ENCODE data around the gene COX20. TPM values are rescaled to one million over a fixed set of nuclear protein-coding genes. Genes with fewer than 3 reads are reported as not detected.

Gene COX20
- total RNA-seq, 2 experiments from 2014 or later: 29.8 to 32.9 TPM

DNA sequence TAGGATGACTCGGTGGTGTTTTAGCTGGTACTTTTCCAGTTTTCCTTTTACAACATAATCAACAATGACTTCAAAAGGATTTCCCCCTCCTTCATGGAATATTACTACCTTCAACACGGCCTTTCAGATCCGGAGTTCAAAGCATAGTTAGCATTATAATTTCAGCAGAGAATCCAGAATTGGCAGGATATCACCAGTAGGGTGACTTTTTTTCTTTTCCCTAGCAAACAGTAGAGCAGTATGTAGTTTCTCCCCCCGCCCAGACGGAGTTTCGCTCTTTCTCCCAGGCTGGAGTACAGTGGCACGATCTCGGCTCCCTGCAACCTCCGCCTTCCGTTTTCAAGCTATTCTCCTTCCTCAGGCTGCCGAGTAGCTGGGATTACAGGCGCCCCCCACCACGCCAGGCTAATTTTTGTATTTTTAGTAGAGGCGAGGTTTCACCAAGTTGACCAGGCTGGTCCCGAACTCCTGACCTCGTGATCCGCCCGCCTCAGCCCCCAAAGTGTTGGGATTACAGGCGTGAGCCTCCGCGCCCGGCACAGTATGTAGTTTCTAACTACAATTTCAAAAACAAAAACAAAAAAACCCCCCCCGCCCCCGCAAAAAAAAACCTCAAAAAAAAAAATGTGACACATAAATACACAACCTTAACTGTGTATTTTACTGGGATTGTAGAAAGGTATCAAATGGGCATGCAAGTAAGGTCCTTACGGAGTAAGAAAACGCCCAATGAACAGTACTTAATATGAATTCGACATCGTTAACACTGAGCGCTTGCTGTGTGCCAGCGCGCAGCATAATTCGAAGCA lies 1.5 kb upstream of the COX20 start:
- Mint-ChIP-seq H3K9me3 (no peaks in the 10 kb centered on the region), H3K27ac (peak overlapping the region; percentile 100), H3K36me3 (ENCODE audit: low read depth) (peaks cover 26% of the 10 kb centered on the region), H3K27me3 (no peaks in the 10 kb centered on the region), H3K4me1 (peaks cover 38% of the 10 kb centered on the region), H3K4me3 (peak overlapping the region; percentile 84)
- peak; percentile 47 for DNase-seq
- ChIA-PET CTCF (interaction anchor here (0.7 to 10.5 kb wide), 7 partner anchors 10 to 1926 kb away, joined by 3 to 76 read pairs (median 4); partner anchors contain the start of gene HNRNPU), POLR2A (interaction anchor here (0.6 to 1.8 kb wide), 3 partner anchors 12 to 135 kb away, joined by 3 to 9 read pairs (median 4); partner anchors contain the start of gene HNRNPU)

DNA sequence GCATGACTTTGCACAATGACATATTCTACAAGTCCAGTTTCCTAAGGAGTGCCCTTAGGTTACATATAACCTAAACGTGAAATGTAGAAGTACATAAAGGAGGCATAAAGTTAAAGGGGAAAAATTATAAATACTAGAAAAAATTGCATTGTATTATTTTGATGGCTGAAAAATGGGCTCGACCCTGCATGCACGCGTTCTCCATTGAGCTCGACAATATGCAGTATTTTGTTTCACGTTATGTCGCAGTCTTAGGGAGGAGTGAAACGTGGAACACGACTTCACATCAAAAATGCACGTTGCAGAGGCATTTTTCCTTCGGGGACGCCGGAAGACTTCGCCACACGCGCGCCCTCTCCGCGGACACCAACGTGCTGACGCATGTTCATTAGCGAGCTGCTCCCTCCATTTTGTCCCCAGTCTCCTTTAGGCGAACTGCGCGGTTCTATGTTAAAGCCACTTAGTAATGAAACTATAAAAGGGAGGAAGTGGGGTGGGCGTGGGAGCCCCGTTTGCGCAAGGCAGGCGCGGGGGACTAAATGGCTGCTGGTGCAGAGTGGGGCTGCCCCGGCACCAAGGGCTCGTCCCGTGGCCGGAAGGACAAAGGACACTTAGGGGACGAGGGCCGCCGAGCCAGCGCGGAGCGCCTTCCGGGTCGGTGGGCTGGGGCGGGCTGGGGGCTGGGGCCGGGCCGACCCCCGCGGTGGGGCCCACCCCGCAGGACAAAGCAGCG lies 749 bp upstream of the COX20 start:
- peaks cover 46% of the 10 kb centered on the region for H3K4me1 Mint-ChIP-seq
- peak overlapping the region; percentile 100 for H3K27ac Mint-ChIP-seq
- CTCF ChIA-PET: interaction anchor here (1.4 to 10.5 kb wide), 5 partner anchors 15 to 231 kb away, joined by 3 to 76 read pairs (median 6); partner anchors contain the start of gene HNRNPU
- peak overlapping the region; percentile 84 for H3K4me3 Mint-ChIP-seq
- no peaks in the 10 kb centered on the region for H3K9me3 Mint-ChIP-seq
- DNase-seq: peak; percentile 91
- no peaks in the 10 kb centered on the region for H3K27me3 Mint-ChIP-seq
- POLR2A ChIA-PET: interaction anchor here (0.6 to 1.8 kb wide), 6 partner anchors 12 to 135 kb away, joined by 3 to 9 read pairs (median 4); partner anchors contain the start of gene HNRNPU
- H3K36me3 Mint-ChIP-seq (ENCODE audit: low read depth): peaks cover 32% of the 10 kb centered on the region

DNA sequence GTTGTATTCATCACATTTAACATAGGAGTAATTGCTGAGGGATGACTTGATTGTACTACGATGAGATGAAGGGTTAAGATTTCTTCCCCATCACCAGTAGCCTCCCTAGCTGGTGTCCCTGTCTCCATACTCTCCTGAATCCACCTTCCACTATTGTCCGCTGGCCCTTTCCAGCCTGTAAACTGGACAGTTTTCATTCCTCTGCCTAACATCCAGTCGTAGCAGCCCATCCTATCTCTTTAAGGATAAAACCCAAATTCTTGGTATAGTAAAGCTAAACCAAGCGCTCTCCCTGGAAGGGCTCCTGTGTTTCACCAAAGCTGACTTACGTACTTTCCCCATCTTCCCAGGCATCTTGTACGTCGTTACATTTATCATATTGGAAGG lies 670 bp downstream of the COX20 start:
- ChIA-PET POLR2A (interaction anchor here (0.5 to 0.8 kb wide), 2 partner anchors 27 to 106 kb away, joined by 4 read pairs; no protein-coding TSS in a partner anchor), CTCF (interaction anchor here (0.8 to 10.5 kb wide), 8 partner anchors 8 to 28 kb away, joined by 3 to 76 read pairs (median 6); partner anchors contain the start of gene HNRNPU)
- Mint-ChIP-seq H3K36me3 (ENCODE audit: low read depth) (peaks cover 45% of the 10 kb centered on the region), H3K4me3 (peak overlapping the region; percentile 84), H3K27ac (peak overlapping the region; percentile 98), H3K4me1 (peaks cover 56% of the 10 kb centered on the region), H3K27me3 (no peaks in the 10 kb centered on the region), H3K9me3 (no peaks in the 10 kb centered on the region)
- DNase-seq: no peak

DNA sequence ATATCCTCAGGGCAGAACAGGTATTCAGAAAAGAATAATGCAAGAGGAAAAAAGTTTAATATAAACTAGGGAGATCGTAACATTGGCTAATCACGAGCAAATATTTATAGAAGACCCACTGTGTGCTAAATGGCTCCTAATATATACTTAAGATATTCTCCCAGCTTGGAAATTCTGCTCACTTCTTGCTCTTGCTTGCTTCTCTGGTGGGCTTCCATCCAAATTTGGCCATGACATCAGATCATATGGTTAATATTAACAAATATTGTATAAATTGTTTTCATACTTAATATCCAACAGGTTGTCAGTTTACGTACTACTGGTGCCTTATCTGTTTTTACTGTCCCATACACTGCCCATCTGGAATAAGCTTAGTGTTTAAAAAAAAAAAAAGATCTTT lies 1.1 kb downstream of the COX20 start:
- H3K4me1 Mint-ChIP-seq: peaks cover 57% of the 10 kb centered on the region
- ChIA-PET POLR2A (interaction anchor here (0.8 kb wide), 1 partner anchor 26 kb away, joined by 4 read pairs; no protein-coding TSS in a partner anchor), CTCF (interaction anchor here (0.5 to 10.5 kb wide), 6 partner anchors 10 to 1661 kb away, joined by 4 to 76 read pairs (median 7); partner anchors contain the start of gene HNRNPU)
- H3K9me3 Mint-ChIP-seq: no peaks in the 10 kb centered on the region
- H3K4me3 Mint-ChIP-seq: peak overlapping the region; percentile 84
- peaks cover 50% of the 10 kb centered on the region for H3K36me3 Mint-ChIP-seq (ENCODE audit: low read depth)
- DNase-seq: no peak
- H3K27me3 Mint-ChIP-seq: no peaks in the 10 kb centered on the region
- H3K27ac Mint-ChIP-seq: peak overlapping the region; percentile 98

DNA sequence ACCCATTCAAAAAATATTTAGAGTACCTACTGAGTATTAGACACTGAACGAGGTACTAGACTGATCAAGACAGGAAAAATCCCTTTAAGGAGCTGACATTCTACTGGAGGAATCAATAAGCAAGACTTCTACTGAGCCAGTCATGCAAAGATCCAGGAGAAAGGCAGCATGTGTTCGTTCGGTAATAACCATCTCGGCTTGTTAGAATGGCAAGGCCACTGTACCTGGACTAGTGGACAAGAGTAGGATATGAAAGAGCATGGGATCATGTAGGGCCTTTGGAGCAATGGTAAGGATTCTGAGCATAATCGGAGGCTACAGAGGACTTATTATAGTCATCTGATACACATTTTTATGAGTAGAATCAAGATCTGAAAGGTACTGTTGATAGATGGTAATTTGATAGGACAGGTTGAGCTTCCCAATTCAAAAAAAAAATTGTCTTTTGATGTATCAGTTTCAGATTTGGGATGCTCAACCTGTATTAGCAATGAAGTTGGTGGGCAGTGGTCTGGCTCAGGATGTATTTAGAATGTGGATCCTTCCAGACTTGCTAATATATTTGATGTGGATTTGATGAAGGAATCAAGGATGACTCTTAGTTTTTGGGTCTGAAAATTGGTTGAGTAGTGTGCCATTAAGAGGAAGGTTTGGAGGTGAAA lies 2.3 kb downstream of the COX20 start:
- Mint-ChIP-seq H3K4me1 (peaks cover 63% of the 10 kb centered on the region), H3K27ac (peak overlapping the region; percentile 14), H3K9me3 (no peaks in the 10 kb centered on the region), H3K27me3 (no peaks in the 10 kb centered on the region), H3K36me3 (ENCODE audit: low read depth) (peaks cover 56% of the 10 kb centered on the region), H3K4me3 (peak overlapping the region; percentile 84)
- DNase-seq: no peak
- POLR2A ChIA-PET: interaction anchor here (0.5 to 0.6 kb wide), 2 partner anchors 26 to 112 kb away, joined by 4 read pairs; partner anchors contain the start of gene HNRNPU
- CTCF ChIA-PET: interaction anchor here (0.6 to 10.5 kb wide), 5 partner anchors 9 to 1155 kb away, joined by 3 to 76 read pairs (median 8); partner anchors contain the start of gene HNRNPU

DNA sequence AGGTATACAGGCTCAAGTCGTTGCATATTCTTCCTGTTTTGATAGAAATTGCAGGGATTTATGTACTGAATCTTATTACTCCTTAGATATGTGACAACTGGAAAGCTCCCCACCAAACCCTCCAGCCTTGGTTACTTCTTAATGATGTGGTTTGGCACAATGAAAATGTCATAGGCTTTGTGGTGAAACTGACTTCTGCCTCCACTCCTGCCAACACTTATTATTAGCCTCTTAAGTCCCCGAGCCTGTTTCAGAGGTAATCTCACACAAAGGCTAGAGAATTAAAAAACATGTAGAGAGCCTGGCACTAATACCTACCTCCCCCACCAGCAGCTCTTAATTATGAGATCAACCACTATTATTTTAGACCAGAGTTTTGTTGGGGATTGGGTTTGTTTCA lies 4.2 kb downstream of the COX20 start:
- H3K27ac Mint-ChIP-seq: peak overlapping the region; percentile 12
- CTCF ChIA-PET: interaction anchor here (1.3 to 10.5 kb wide), 4 partner anchors 7 to 24 kb away, joined by 6 to 76 read pairs (median 18); partner anchors contain the start of gene HNRNPU
- H3K36me3 Mint-ChIP-seq (ENCODE audit: low read depth): peaks cover 71% of the 10 kb centered on the region
- no peaks in the 10 kb centered on the region for H3K27me3 Mint-ChIP-seq
- H3K9me3 Mint-ChIP-seq: no peaks in the 10 kb centered on the region
- POLR2A ChIA-PET: no interaction called here
- peaks cover 70% of the 10 kb centered on the region for H3K4me1 Mint-ChIP-seq
- DNase-seq: no peak
- H3K4me3 Mint-ChIP-seq: no peak overlapping the region

DNA sequence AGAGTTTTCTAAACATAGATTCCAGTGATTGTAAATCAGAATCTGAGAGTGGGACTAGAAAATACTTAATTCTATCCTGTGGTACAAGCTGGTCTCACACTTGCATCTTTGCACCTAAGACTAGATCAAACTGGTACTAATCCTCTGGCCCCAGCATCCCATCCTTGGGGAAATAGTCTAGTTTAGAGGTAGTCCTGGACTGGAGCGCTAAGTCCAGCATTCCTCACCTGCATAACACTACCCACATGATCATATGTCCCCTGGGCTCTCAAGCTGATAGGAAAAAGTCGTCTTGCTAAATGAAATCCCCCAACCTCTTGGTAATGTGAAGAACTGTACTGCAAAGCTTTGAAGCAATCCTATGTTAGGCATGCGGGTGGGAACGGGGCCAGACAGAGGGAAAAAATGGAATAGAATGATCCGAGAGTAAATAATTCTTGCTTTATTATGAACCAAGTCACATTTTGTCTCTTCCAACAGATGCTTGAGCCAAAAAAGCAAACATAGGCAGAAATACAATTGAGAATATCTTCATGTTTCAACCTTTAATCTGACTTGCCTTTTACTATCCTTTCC lies 4.8 kb downstream of the COX20 start:
- CTCF ChIA-PET: interaction anchor here (1.3 to 10.5 kb wide), 3 partner anchors 10 to 24 kb away, joined by 6 to 76 read pairs (median 8); partner anchors contain the start of gene HNRNPU
- no peaks in the 10 kb centered on the region for H3K9me3 Mint-ChIP-seq
- DNase-seq: no peak
- POLR2A ChIA-PET: no interaction called here
- H3K4me3 Mint-ChIP-seq: no peak overlapping the region
- H3K27ac Mint-ChIP-seq: peak overlapping the region; percentile 34
- H3K4me1 Mint-ChIP-seq: peaks cover 74% of the 10 kb centered on the region
- peaks cover 75% of the 10 kb centered on the region for H3K36me3 Mint-ChIP-seq (ENCODE audit: low read depth)
- no peaks in the 10 kb centered on the region for H3K27me3 Mint-ChIP-seq

DNA sequence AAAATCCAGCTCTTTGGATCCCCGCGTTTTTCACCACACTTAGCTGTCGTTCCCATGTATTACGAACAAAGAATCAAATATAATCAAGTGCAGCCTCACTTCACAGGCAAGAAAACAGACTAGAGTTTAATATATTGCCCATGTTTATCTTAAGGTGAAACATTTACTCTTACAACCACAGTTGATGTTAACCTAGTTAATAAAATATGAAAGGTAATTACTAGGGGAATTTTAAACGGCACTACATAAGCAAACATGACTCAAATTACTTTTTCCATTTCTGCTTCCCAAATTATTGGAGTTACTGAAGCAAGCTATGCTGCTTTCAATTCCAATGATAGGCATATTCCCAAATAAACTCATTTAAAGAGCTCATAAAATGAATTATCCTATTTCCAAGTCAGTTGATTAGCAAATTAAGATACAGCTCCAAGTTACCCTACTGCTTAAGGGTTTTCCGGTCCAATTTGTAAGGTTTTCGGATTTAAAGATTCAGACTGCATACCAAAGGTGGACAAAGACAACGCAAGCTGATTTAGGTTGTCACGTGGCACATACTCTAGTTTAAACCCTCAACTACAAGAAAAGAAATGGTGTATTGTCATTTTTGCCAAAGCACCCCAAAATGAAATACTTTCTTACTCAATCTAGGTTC lies 5.9 kb downstream of the COX20 start:
- no peaks in the 10 kb centered on the region for H3K9me3 Mint-ChIP-seq
- H3K4me3 Mint-ChIP-seq: no peak overlapping the region
- DNase-seq: no peak
- H3K27ac Mint-ChIP-seq: no peak overlapping the region
- no peaks in the 10 kb centered on the region for H3K27me3 Mint-ChIP-seq
- peaks cover 81% of the 10 kb centered on the region for H3K36me3 Mint-ChIP-seq (ENCODE audit: low read depth)
- CTCF ChIA-PET: interaction anchor here (2.0 to 10.5 kb wide), 2 partner anchors 9 to 23 kb away, joined by 8 to 76 read pairs; partner anchors contain the start of gene HNRNPU
- POLR2A ChIA-PET: no interaction called here
- H3K4me1 Mint-ChIP-seq: peaks cover 78% of the 10 kb centered on the region

DNA sequence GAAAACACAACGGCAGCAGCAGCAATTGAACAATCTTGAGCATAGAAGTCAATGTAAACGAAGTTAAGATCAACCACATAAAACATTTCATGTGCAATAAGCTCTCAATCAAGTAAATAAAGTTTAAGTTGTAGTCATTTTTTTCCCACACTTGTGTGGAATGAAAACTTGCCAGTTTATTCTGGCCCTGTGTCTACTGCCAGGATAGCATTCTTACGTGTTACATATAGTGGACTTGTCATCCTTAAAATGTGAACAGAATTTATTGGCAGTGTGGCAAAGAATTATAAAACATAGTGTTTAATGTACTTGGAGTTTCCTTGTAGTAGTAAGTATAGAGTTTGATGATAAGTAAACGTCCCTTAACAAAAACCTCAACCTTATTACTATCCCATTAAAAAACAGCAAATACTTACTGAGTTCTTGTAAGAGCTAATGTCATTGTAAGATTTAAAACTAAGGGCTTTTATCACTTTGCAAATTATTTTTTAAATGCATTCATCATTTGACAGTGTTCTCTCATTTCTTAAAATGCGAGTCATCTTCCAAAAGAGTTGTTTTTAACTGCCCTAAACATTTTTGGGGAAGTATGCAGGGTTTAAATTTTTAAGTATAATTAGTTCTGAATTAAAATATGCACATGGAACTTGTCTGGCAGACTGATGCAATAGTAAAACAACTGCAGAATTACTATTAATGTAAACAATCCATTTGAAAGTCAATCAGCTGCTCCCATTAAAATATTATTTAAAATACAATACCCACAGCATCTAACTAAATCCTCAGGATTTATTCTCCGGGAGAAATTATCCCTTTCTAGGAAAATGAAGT lies 7.9 kb downstream of the COX20 start:
- Mint-ChIP-seq H3K4me1 (peaks cover 63% of the 10 kb centered on the region), H3K27ac (no peak overlapping the region), H3K4me3 (no peak overlapping the region), H3K9me3 (no peaks in the 10 kb centered on the region), H3K27me3 (no peaks in the 10 kb centered on the region), H3K36me3 (ENCODE audit: low read depth) (peaks cover 82% of the 10 kb centered on the region)
- DNase-seq: no peak
- ChIA-PET POLR2A (no interaction called here), CTCF (interaction anchor here (0.8 kb wide), 1 partner anchor 8 kb away, joined by 3 read pairs; the partner anchor contains the start of gene COX20)

DNA sequence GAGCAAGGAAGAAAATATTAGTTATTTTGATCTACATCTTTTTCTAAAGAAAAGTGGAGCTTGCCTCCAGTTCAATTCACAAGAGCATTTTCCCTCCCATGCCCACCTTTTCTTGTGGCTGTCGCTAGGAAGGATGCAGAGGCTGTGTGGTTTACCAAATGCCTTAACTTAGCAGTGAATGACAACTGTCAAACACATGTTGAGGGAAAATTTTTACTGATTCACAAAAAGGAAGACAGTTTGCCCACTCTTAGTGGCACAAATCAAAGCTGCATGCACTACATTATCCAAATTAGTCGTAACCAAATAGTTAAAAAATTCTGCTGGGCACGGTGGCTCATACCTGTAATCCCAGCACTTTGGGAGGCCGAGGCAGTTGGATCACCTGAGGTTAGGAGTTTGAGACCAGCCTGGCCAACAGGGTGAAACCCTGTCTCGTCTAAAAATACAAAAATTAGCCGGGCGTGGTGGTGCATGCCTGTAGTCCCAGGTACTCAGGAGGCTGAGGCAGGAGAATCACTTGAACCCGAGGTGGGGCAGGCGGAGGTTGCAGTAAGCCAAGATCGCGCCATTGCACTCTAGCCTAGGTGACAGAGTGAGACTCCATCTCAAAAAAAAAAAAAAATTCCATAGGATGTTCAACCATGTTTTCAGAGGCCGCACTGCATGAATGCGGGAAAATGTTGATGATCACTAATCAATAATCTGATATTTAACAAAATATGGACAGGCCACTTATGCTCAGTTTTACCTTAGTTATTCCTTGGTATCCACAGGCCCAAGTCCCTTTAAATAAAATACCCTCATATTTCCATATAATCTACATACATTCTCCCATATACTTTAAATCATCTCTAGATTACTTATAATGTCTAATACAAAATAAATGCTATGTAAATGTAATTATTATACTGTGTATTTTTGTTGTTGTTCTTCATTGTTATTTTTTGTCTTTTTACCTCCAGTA lies 9.0 kb downstream of the COX20 start:
- ChIA-PET POLR2A (no interaction called here), CTCF (interaction anchor here (0.8 to 1.4 kb wide), 4 partner anchors 8 to 19 kb away, joined by 3 to 4 read pairs (median 3); partner anchors contain the start of gene COX20)
- Mint-ChIP-seq H3K4me3 (no peak overlapping the region), H3K27ac (peak overlapping the region; percentile 55), H3K36me3 (ENCODE audit: low read depth) (peaks cover 84% of the 10 kb centered on the region), H3K4me1 (peaks cover 60% of the 10 kb centered on the region), H3K27me3 (no peaks in the 10 kb centered on the region), H3K9me3 (no peaks in the 10 kb centered on the region)
- no peak for DNase-seq
